Cardiac septum (tissue), 1 donor: ENCODE data around the gene PHTF1. TPM values are rescaled to one million over a fixed set of nuclear protein-coding genes. Genes with fewer than 3 reads are reported as not detected.

ENCODE experiments used
- DNase-seq: peaks from one replicate; pipeline ENCODE4 v3.0.0-alpha.2; 2020; ENCODE audit warnings: low spot score
- intact Hi-C: fragments of 100-400 bp; cut with DNase I; formaldehyde crosslinking; loops from one replicate; pipeline ENCODE4 v1.14.0; 2022
- total RNA-seq: library from RNA; stranded (reverse); fragmentation: NEBNext Ultra II Directional; extraction: Animal tissue kit (Norgen Biotek cat#: 25700); gene quantifications from one replicate; pipeline ENCODE4 v1.2.1, GENCODE V29; 2021
- donor health status: DM: no; HTN: no; CAD: no.

The PHTF1 gene
- total RNA-seq, 1 donor from 2014 or later = 15.0 TPM

GRCh38 chr1:113677250-113678158 is 81.8 kb downstream of the PHTF1 start:
- intact Hi-C loops = loop anchor here (1.0 to 10.0 kb wide), 3 partner anchors 223 to 536 kb away; partner anchors contain the start of gene MAGI3
- no peak for DNase-seq

GRCh38 chr1:113676524-113676923 is 82.8 kb downstream of the PHTF1 start:
- no peak for DNase-seq
- intact Hi-C loops = loop anchor here (5.0 to 10.0 kb wide), 2 partner anchors 222 to 284 kb away; partner anchors contain the start of gene MAGI3

GRCh38 chr1:113675302-113675701 is 84.0 kb downstream of the PHTF1 start:
- DNase-seq = no peak
- intact Hi-C loops = loop anchor here (5.0 to 10.0 kb wide), 2 partner anchors 221 to 283 kb away; partner anchors contain the start of gene MAGI3

- intact Hi-C loops = loop anchor here (10.0 kb wide), 1 partner anchor 220 kb away; no protein-coding TSS in a partner anchor
Observed at GRCh38 chr1:113674591-113674990, 84.7 kb downstream of the PHTF1 start.

GRCh38 chr1:113672491-113672890 is 86.8 kb downstream of the PHTF1 start:
- no peak for DNase-seq
- intact Hi-C loops = loop anchor here (10.0 kb wide), 1 partner anchor 218 kb away; no protein-coding TSS in a partner anchor

More at GRCh38 chr1:113674591-113674990, 84.7 kb downstream of the PHTF1 start:
- no peak for DNase-seq

GRCh38 chr1:113670650-113671049 is 88.6 kb downstream of the PHTF1 start:
- intact Hi-C loops = loop anchor here (10.0 kb wide), 1 partner anchor 216 kb away; no protein-coding TSS in a partner anchor
- no peak for DNase-seq

- intact Hi-C loops = loop anchor here (10.0 kb wide), 1 partner anchor 215 kb away; no protein-coding TSS in a partner anchor
- no peak for DNase-seq
Observed at GRCh38 chr1:113669988-113670387, 89.3 kb downstream of the PHTF1 start.

GRCh38 chr1:113666126-113666525 is 93.2 kb downstream of the PHTF1 start:
- intact Hi-C loops = no loop called here

GRCh38 chr1:113665071-113665470 is 94.2 kb downstream of the PHTF1 start:
- DNase-seq = no peak
- intact Hi-C loops = no loop called here

More at GRCh38 chr1:113666126-113666525, 93.2 kb downstream of the PHTF1 start:
- no peak for DNase-seq

GRCh38 chr1:113663165-113663951 is 95.9 kb downstream of the PHTF1 start:
- no peak for DNase-seq

GRCh38 chr1:113662101-113662500 is 97.2 kb downstream of the PHTF1 start:
- intact Hi-C loops = no loop called here
- DNase-seq = no peak

More at GRCh38 chr1:113663165-113663951, 95.9 kb downstream of the PHTF1 start:
- intact Hi-C loops = no loop called here

GRCh38 chr1:113660088-113660487 is 99.2 kb downstream of the PHTF1 start:
- no peak for DNase-seq

GRCh38 chr1:113659556-113659955 is 99.7 kb downstream of the PHTF1 start:
- no peak for DNase-seq
- intact Hi-C loops = no loop called here

More at GRCh38 chr1:113660088-113660487, 99.2 kb downstream of the PHTF1 start:
- intact Hi-C loops = no loop called here

GRCh38 chr1:113659035-113659434 is 100.3 kb downstream of the PHTF1 start:
- intact Hi-C loops = no loop called here
- no peak for DNase-seq

- intact Hi-C loops = no loop called here
- DNase-seq = no peak
Observed at GRCh38 chr1:113657556-113658063, 101.7 kb downstream of the PHTF1 start.

GRCh38 chr1:113657126-113657525 is 102.2 kb downstream of the PHTF1 start:
- intact Hi-C loops = no loop called here
- DNase-seq = no peak

- intact Hi-C loops = no loop called here
- no peak for DNase-seq
Observed at GRCh38 chr1:113654883-113655282, 104.4 kb downstream of the PHTF1 start.

GRCh38 chr1:113653741-113654140 is 105.5 kb downstream of the PHTF1 start:
- intact Hi-C loops = no loop called here
- no peak for DNase-seq

- intact Hi-C loops = no loop called here
- DNase-seq = no peak
Observed at GRCh38 chr1:113652771-113653170, 106.5 kb downstream of the PHTF1 start.

GRCh38 chr1:113648478-113648877 is 110.8 kb downstream of the PHTF1 start:
- no peak for DNase-seq
- intact Hi-C loops = no loop called here
